Sigmoid colon (tissue), 3 donors: Measurements from ENCODE around the gene NTN1.

ENCODE experiments used
- POLR2A ChIP-seq, 2 donors: fragments of 450-650 bp; IDR thresholded peaks; one replicate each; pipeline ENCODE4 v1.6.1; 2016; ENCODE audit warnings: antibody characterized with exemption in 2 of 2, mild to moderate bottlenecking in 2 of 2, moderate library complexity in 2 of 2
- TF ChIP-seq, protein P1 (sequence below), 4 experiments: fragments of 450-650 bp in 3 of 4; fragments of 200-600 bp in 1 of 4; IDR thresholded peaks; one replicate each; pipeline ENCODE4 v1.5.1; 2016 to 2019; ENCODE audit warnings: antibody characterized with exemption in 4 of 4, mild to moderate bottlenecking in 3 of 4, moderate library complexity in 2 of 4

DNA sequence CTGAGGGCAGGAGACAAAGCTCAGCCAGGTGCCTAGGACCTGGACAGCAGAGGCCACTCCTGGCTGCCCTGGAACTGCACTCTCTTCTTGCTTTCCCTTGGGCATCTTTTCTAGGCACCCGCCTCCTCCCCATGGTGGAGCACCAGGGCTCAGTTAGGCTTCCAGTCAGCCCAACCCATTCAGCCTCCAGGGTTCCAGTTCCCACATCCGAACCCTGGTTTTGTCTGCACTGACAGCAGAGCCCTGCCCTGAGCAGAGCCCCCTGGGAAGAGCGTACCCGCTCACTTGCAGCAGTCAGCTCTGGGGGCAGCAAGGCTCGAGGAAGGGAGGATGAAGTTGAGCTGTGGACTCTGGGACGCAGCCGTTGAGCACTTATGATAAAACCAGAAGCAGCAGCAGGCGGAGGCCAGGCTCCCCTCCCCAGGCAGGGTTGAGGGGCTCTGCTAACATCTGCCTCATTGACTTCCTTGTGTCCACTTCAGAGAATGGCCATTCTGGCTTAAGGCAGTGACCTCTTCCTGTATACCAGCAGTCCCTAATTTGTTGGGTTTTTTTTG is 213.2 kb downstream of the NTN1 start:
- TF ChIP-seq, protein P1, sequence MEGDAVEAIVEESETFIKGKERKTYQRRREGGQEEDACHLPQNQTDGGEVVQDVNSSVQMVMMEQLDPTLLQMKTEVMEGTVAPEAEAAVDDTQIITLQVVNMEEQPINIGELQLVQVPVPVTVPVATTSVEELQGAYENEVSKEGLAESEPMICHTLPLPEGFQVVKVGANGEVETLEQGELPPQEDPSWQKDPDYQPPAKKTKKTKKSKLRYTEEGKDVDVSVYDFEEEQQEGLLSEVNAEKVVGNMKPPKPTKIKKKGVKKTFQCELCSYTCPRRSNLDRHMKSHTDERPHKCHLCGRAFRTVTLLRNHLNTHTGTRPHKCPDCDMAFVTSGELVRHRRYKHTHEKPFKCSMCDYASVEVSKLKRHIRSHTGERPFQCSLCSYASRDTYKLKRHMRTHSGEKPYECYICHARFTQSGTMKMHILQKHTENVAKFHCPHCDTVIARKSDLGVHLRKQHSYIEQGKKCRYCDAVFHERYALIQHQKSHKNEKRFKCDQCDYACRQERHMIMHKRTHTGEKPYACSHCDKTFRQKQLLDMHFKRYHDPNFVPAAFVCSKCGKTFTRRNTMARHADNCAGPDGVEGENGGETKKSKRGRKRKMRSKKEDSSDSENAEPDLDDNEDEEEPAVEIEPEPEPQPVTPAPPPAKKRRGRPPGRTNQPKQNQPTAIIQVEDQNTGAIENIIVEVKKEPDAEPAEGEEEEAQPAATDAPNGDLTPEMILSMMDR (IDR thresholded peaks at IDR 0.05) = no peak
- TF ChIP-seq POLR2A (IDR thresholded peaks at IDR 0.05) = no peak
